HepG2 (cell line): ENCODE measurements around the gene HOXA9. TPM values are rescaled to one million over a fixed set of nuclear protein-coding genes. Genes with fewer than 3 reads are reported as not detected.

ENCODE experiments used
- ATAC-seq: fragments of 200-7000 bp; cut with Tn5 transposase; 3 replicates; pipeline ENCODE4 v1.9.1; 2020; ENCODE audit warnings: mild to moderate bottlenecking, moderate library complexity
- BruUV-seq: library from RNA; stranded (reverse); fragments of 400-500 nt; replicated peaks from 2 replicates; lab custom pipeline; 2021; lab: Mats Ljungman, UMichigan
- CTCF ChIA-PET: fragments of 300-600 bp; formaldehyde crosslinking; extraction: SDS; loops from one replicate; lab custom pipeline; 2021; ENCODE audit warnings: low total read pairs, inconsistent platforms, low intra/inter-chr PET ratio; lab: Yijun Ruan, JAX
- POLR2A ChIA-PET: fragments of 350-600 bp; sonication (Branson Sonifier 250); formaldehyde crosslinking; loops from one replicate; lab custom pipeline; 2020; ENCODE audit warnings: antibody characterized with exemption, inconsistent platforms; lab: Yijun Ruan, JAX
- DNase-seq: peaks from one replicate; pipeline ENCODE4 v3.0.0-alpha.2; 2015; ENCODE audit warnings: low spot score
- FAIRE-seq: peaks from 3 replicates; lab custom pipeline; 2011; peaks lifted over from hg19 to GRCh38; lab: Jason Lieb, UNC
- H2AFZ ChIP-seq: one replicate; pipeline ENCODE4 v1.6.1; 2011; ENCODE audit warnings: low read length, inconsistent platforms
- H3K27ac ChIP-seq: fragments of 300-600 bp; 3 replicates; pipeline ENCODE4 v1.8.0; 2011; ENCODE audit warnings: mixed run types, mild to moderate bottlenecking, mixed read lengths, low read length, inconsistent platforms; ENCODE audit not compliant: insufficient read depth; ENCODE audit errors: extremely low read length
- H3K27me3 ChIP-seq, 2 experiments: fragments of 200-600 bp in 1 of 2; 2 replicates in 1 of 2; 3 replicates in 1 of 2; pipeline versions ENCODE4 v1.6.0 to v1.8.0; 2011; ENCODE audit warnings: low read length in 2 of 2, mild to moderate bottlenecking in 2 of 2, moderate library complexity in 2 of 2, inconsistent platforms in 1 of 2; ENCODE audit not compliant: insufficient read depth in 2 of 2, control insufficient read depth in 1 of 2
- H3K36me3 ChIP-seq, 2 experiments: fragments of 200-600 bp in 1 of 2; replicated peaks in 1 of 2; 2 replicates in 1 of 2; 3 replicates in 1 of 2; pipeline versions ENCODE4 v1.5.1 to v1.8.0; 2011; ENCODE audit warnings: low read length in 2 of 2, inconsistent platforms in 1 of 2; ENCODE audit not compliant: insufficient read depth in 2 of 2, control insufficient read depth in 1 of 2
- H3K4me1 ChIP-seq: 2 replicates; pipeline ENCODE4 v1.5.1; 2012; ENCODE audit warnings: low read length, inconsistent platforms; ENCODE audit not compliant: insufficient read depth
- H3K4me2 ChIP-seq: 2 replicates; pipeline ENCODE4 v1.6.0; 2011; ENCODE audit warnings: low read depth, low read length, inconsistent platforms
- H3K4me3 ChIP-seq, 3 experiments: fragments of 200-600 bp in 1 of 3; sonication (generic), shearing (Covaris generic) in 1 of 3; replicated peaks in 1 of 3; 2 replicates each; pipeline ENCODE4 v1.5.1; 2011 to 2016; ENCODE audit warnings: low read length in 3 of 3, inconsistent platforms in 2 of 3, low read depth in 2 of 3, mild to moderate bottlenecking in 2 of 3, control low read depth in 1 of 3, mixed read lengths in 1 of 3; ENCODE audit not compliant: insufficient read depth in 1 of 3
- H3K79me2 ChIP-seq: one replicate; pipeline ENCODE4 v1.6.1; 2011; ENCODE audit warnings: low read length, inconsistent platforms; ENCODE audit not compliant: insufficient read depth
- H3K9ac ChIP-seq: 2 replicates; pipeline ENCODE4 v1.6.0; 2011; ENCODE audit warnings: mild to moderate bottlenecking, low read depth, low read length, inconsistent platforms; ENCODE audit not compliant: insufficient read depth
- H3K9me3 ChIP-seq: 2 replicates; pipeline ENCODE4 v1.5.1; 2012; ENCODE audit warnings: mild to moderate bottlenecking, low read length
- H4K20me1 ChIP-seq: 2 replicates; pipeline ENCODE4 v1.6.0; 2011; ENCODE audit warnings: inconsistent platforms, mild to moderate bottlenecking, low read length, moderate library complexity; ENCODE audit not compliant: insufficient read depth
- CBFB ChIP-seq: sonication (generic); formaldehyde crosslinking; IDR thresholded peaks from 2 replicates; pipeline ENCODE4 v1.4.0; 2020; ENCODE audit warnings: missing genetic modification reagents
- CENPX ChIP-seq: sonication (generic); formaldehyde crosslinking; IDR thresholded peaks from 2 replicates; pipeline ENCODE4 v1.9.0; 2021; ENCODE audit warnings: mild to moderate bottlenecking, missing genetic modification reagents, moderate library complexity
- CERS6 ChIP-seq: sonication (generic); formaldehyde crosslinking; IDR thresholded peaks from 2 replicates; pipeline ENCODE4 v1.5.0; 2020; ENCODE audit warnings: missing genetic modification reagents
- GATAD1 ChIP-seq: IDR thresholded peaks from 2 replicates; pipeline ENCODE4 v1.6.1; 2016; ENCODE audit warnings: missing genetic modification reagents, missing compliant biosample characterization
- ONECUT2 ChIP-seq: sonication (generic); formaldehyde crosslinking; IDR thresholded peaks from 2 replicates; pipeline ENCODE4 v1.4.0; 2020; ENCODE audit warnings: missing genetic modification reagents
- RBM39 ChIP-seq: fragments of 200-400 bp; formaldehyde crosslinking; IDR thresholded peaks from one replicate; pipeline ENCODE4 v1.6.1; 2018; ENCODE audit warnings: antibody characterized with exemption, mild to moderate bottlenecking, low read depth, low read length; ENCODE audit not compliant: poor library complexity, severe bottlenecking
- SIX1 ChIP-seq: sonication (generic); formaldehyde crosslinking; IDR thresholded peaks from 2 replicates; pipeline ENCODE4 v1.4.0; 2020; ENCODE audit warnings: missing genetic modification reagents, borderline replicate concordance
- TSC22D2 ChIP-seq: sonication (generic); formaldehyde crosslinking; IDR thresholded peaks from 2 replicates; pipeline ENCODE4 v1.5.1; 2020; ENCODE audit warnings: missing genetic modification reagents, mild to moderate bottlenecking, borderline replicate concordance
- ZNF274 ChIP-seq: sonication (generic); formaldehyde crosslinking; IDR thresholded peaks from 2 replicates; pipeline ENCODE4 v1.5.1; 2020; ENCODE audit warnings: mild to moderate bottlenecking, missing genetic modification reagents
- ZNF280D ChIP-seq: sonication (generic); formaldehyde crosslinking; IDR thresholded peaks from 2 replicates; pipeline ENCODE4 v1.5.1; 2020; ENCODE audit warnings: mild to moderate bottlenecking, missing genetic modification reagents
- ZNF331 ChIP-seq: sonication (generic); formaldehyde crosslinking; IDR thresholded peaks from 2 replicates; pipeline ENCODE4 v1.4.0; 2020; ENCODE audit warnings: missing genetic modification reagents
- ZNF383 ChIP-seq: sonication (generic); formaldehyde crosslinking; IDR thresholded peaks from 2 replicates; pipeline ENCODE4 v1.4.0; 2020; ENCODE audit warnings: missing genetic modification reagents, mild to moderate bottlenecking, borderline replicate concordance
- ZNF431 ChIP-seq: sonication (generic); formaldehyde crosslinking; IDR thresholded peaks from 2 replicates; pipeline ENCODE4 v1.9.0; 2022; ENCODE audit warnings: missing genetic modification reagents, low read depth, mild to moderate bottlenecking, borderline replicate concordance
- ZNF773 ChIP-seq: sonication (generic); formaldehyde crosslinking; IDR thresholded peaks from 2 replicates; pipeline ENCODE4 v1.4.0; 2020; ENCODE audit warnings: missing genetic modification reagents, borderline replicate concordance
- ZNF850 ChIP-seq: sonication (generic); formaldehyde crosslinking; conservative IDR thresholded peaks from 2 replicates; pipeline ENCODE4 v1.9.0; 2021; ENCODE audit warnings: mild to moderate bottlenecking, missing genetic modification reagents
- WGBS: methylation state at CpG from one replicate; pipeline ENCODE4 v1.1.6; 2017; ENCODE audit warnings: low lambda C conversion rate; 5-methylcytosine and 5-hydroxymethylcytosine counted together
- in situ Hi-C: cut with HindIII; loops from 2 replicates; pipeline ENCODE4 v1.10.0; 2017; ENCODE audit warnings: low pct_unique_long_range_greater_than_20kb; ENCODE audit not compliant: extremely low pct_ligation_motif_present
- intact Hi-C: fragments of 100-400 bp; cut with micrococcal nuclease; formaldehyde crosslinking; loops from one replicate; pipeline ENCODE4 v1.10.0; 2022; ENCODE audit not compliant: unreplicated experiment
- polyA plus RNA-seq, 8 experiments: library from polyadenylated mRNA; depleted of rRNA in 3 of 8; stranded (reverse) in 7 of 8; unstranded in 1 of 8; fragments of >200 nt; fragmentation: Illumina TruSeq in 4 of 8; extraction: Trizol in 4 of 8; gene quantifications; 2 replicates each; pipeline versions ENCODE4 v1.2.1 to v1.2.3, GENCODE V29; 2011 to 2016; ENCODE audit warnings: low read depth in 4 of 8, missing spikeins in 1 of 8, mixed read lengths in 1 of 8; ENCODE audit not compliant: insufficient read depth in 1 of 8
- total RNA-seq, 5 experiments: library from RNA; depleted of rRNA; stranded (reverse); fragments of >200 nt; fragmentation: Illumina TruSeq; extraction: Trizol; gene quantifications; 2 replicates each; pipeline ENCODE4 v1.2.3, GENCODE V29; 2016; ENCODE audit warnings: low read depth in 1 of 5
- TF ChIP-seq, protein P1 (sequence below): sonication (generic); formaldehyde crosslinking; IDR thresholded peaks from 2 replicates; pipeline ENCODE4 v1.4.0; 2020; ENCODE audit warnings: mild to moderate bottlenecking, missing genetic modification reagents, borderline replicate concordance
- TF ChIP-seq, protein P2 (sequence below): sonication (generic); formaldehyde crosslinking; IDR thresholded peaks from 2 replicates; pipeline ENCODE4 v1.5.0; 2020; ENCODE audit warnings: missing genetic modification reagents

The HOXA9 gene
- total and polyA plus RNA-seq, 2 of the 13 experiments (the other 11 are each of a cell fraction or from before 2014, with no cell fraction given): not detected

- H3K4me1 ChIP-seq: peaks cover 18% of the 10 kb centered on the region
- BruUV-seq: no TSS peak
- no peak overlapping the region for H2AFZ ChIP-seq
- H3K27me3 ChIP-seq: peaks cover 0 to 57% of the 10 kb centered on the region in 2 experiments
- ATAC-seq (no peak), FAIRE-seq (no peak), DNase-seq (no peak)
- H4K20me1 ChIP-seq: no peaks in the 10 kb centered on the region
- H3K79me2 ChIP-seq: no peaks in the 10 kb centered on the region
- WGBS: 78% methylated on average over 29 of the region's 46 CpGs
- no peak overlapping the region for H3K27ac ChIP-seq
- H3K9me3 ChIP-seq: no peaks in the 10 kb centered on the region
- in situ Hi-C loops: loop anchor here (25.0 kb wide), 1 partner anchor 1083 kb away; no protein-coding TSS in a partner anchor
- TF ChIP-seq CBFB (CRISPR knock-in tag): no peak
- TF ChIP-seq ZNF773 (CRISPR knock-in tag): no peak
- TF ChIP-seq TSC22D2: no peak
- TF ChIP-seq ZNF383 (CRISPR knock-in tag): no peak
- TF ChIP-seq ZNF280D (CRISPR knock-in tag): no peak
- TF ChIP-seq SIX1 (CRISPR knock-in tag): no peak
- no peak for TF ChIP-seq RBM39
- no peak for TF ChIP-seq GATAD1 (CRISPR knock-in tag)
- no peak for TF ChIP-seq ONECUT2 (CRISPR knock-in tag)
- TF ChIP-seq ZNF431 (CRISPR knock-in tag): no peak
- TF ChIP-seq, protein P1, sequence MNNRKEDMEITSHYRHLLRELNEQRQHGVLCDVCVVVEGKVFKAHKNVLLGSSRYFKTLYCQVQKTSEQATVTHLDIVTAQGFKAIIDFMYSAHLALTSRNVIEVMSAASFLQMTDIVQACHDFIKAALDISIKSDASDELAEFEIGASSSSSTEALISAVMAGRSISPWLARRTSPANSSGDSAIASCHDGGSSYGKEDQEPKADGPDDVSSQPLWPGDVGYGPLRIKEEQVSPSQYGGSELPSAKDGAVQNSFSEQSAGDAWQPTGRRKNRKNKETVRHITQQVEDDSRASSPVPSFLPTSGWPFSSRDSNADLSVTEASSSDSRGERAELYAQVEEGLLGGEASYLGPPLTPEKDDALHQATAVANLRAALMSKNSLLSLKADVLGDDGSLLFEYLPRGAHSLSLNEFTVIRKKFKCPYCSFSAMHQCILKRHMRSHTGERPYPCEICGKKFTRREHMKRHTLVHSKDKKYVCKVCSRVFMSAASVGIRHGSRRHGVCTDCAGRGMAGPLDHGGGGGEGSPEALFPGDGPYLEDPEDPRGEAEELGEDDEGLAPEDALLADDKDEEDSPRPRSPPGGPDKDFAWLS (CRISPR knock-in tag): no peak
- TF ChIP-seq CENPX: no peak
- TF ChIP-seq ZNF274: no peak
- TF ChIP-seq, protein P2, sequence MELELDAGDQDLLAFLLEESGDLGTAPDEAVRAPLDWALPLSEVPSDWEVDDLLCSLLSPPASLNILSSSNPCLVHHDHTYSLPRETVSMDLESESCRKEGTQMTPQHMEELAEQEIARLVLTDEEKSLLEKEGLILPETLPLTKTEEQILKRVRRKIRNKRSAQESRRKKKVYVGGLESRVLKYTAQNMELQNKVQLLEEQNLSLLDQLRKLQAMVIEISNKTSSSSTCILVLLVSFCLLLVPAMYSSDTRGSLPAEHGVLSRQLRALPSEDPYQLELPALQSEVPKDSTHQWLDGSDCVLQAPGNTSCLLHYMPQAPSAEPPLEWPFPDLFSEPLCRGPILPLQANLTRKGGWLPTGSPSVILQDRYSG (CRISPR knock-in tag): no peak
- no peak for TF ChIP-seq ZNF331
- no peak for TF ChIP-seq ZNF850 (CRISPR knock-in tag)
- no peak for TF ChIP-seq CERS6
- ChIA-PET CTCF (no interaction called here), POLR2A (no interaction called here)
- H3K9ac ChIP-seq: no peak overlapping the region
- intact Hi-C loops: no loop called here
- no peak overlapping the region for H3K4me2 ChIP-seq
- no peaks in the 10 kb centered on the region for H3K36me3 ChIP-seq
- H3K4me3 ChIP-seq: no peak overlapping the region
Observed at GRCh38 chr7:27169658-27170425, 4.5 kb upstream of the HOXA9 start.
